Measurements from ENCODE around the gene NFKBIE. TPM values are rescaled to one million over a fixed set of nuclear protein-coding genes. Genes with fewer than 3 reads are reported as not detected.

Gene NFKBIE
- total and polyA plus RNA-seq, 2 experiments from 2014 or later = 12.5 to 34.2 TPM

GRCh38 chr6:44221291-44221960 lies 43.9 kb downstream of the NFKBIE start:
- Histone ChIP-seq H3K36me3 (no peaks in the 10 kb centered on the region), H3K27me3 (no peaks in the 10 kb centered on the region), H3K27ac (peak overlapping the region; percentile 64), H3K4me3 (no peak overlapping the region), H3K9me3 (ENCODE audit: low read depth) (no peaks in the 10 kb centered on the region), H3K4me1 (ENCODE audit: low read depth) (peaks cover 29% of the 10 kb centered on the region)
- TF ChIP-seq CTCF (IDR thresholded peaks at IDR 0.05; ENCODE audit: low read depth, low read length) = peak; percentile 83
- DNase-seq (ENCODE audit: low read depth in 1 of 2, low spot score in 1 of 2) = peak; percentile 82 to 88

- TF ChIP-seq CTCF (IDR thresholded peaks at IDR 0.05; ENCODE audit: low read depth, low read length) = no peak
- no peak for DNase-seq (ENCODE audit: low read depth in 1 of 2, low spot score in 1 of 2)
- Histone ChIP-seq H3K9me3 (ENCODE audit: low read depth) (no peaks in the 10 kb centered on the region), H3K4me1 (ENCODE audit: low read depth) (peaks cover 24% of the 10 kb centered on the region), H3K4me3 (no peak overlapping the region), H3K27ac (peak overlapping the region; percentile 64), H3K27me3 (no peaks in the 10 kb centered on the region), H3K36me3 (no peaks in the 10 kb centered on the region)
These were observed 44.4 kb downstream of the NFKBIE start for GRCh38 chr6:44220913-44221290.

- H3K4me3 ChIP-seq = peak overlapping the region; percentile 55
- H3K9me3 ChIP-seq (ENCODE audit: low read depth) = no peaks in the 10 kb centered on the region
- peaks cover 19% of the 10 kb centered on the region for H3K4me1 ChIP-seq (ENCODE audit: low read depth)
- H3K27ac ChIP-seq = peak overlapping the region; percentile 54
- H3K36me3 ChIP-seq = no peaks in the 10 kb centered on the region
- no peaks in the 10 kb centered on the region for H3K27me3 ChIP-seq
- TF ChIP-seq CTCF (IDR thresholded peaks at IDR 0.05; ENCODE audit: low read depth, low read length) = no peak
- DNase-seq (ENCODE audit: low read depth in 1 of 2, low spot score in 1 of 2) = no peak
These were observed 45.3 kb downstream of the NFKBIE start for GRCh38 chr6:44219815-44220784.

- Histone ChIP-seq H3K27me3 (no peaks in the 10 kb centered on the region), H3K4me3 (peak overlapping the region; percentile 55), H3K4me1 (ENCODE audit: low read depth) (peaks cover 12% of the 10 kb centered on the region), H3K9me3 (ENCODE audit: low read depth) (no peaks in the 10 kb centered on the region), H3K27ac (peak overlapping the region; percentile 54), H3K36me3 (no peaks in the 10 kb centered on the region)
- TF ChIP-seq CTCF (IDR thresholded peaks at IDR 0.05; ENCODE audit: low read depth, low read length) = no peak
- DNase-seq (ENCODE audit: low read depth in 1 of 2, low spot score in 1 of 2) = peak; percentile 76 to 94
These were observed 46.1 kb downstream of the NFKBIE start for GRCh38 chr6:44219053-44219814.
